Fibroblast of villous mesenchyme (primary cell): Measurements from ENCODE around the gene RFX4. TPM values are rescaled to one million over a fixed set of nuclear protein-coding genes. Genes with fewer than 3 reads are reported as not detected.

Experiments
- DNase-seq: peaks from one replicate; pipeline ENCODE4 v3.0.0-alpha.2; 2010; ENCODE audit warnings: low read depth
- H3K4me3 ChIP-seq: 2 replicates; pipeline ENCODE4 v1.5.1; 2011; ENCODE audit warnings: low read depth, mild to moderate bottlenecking, low read length
- total RNA-seq: library from RNA; depleted of rRNA; stranded (reverse); fragments of >200 nt; gene quantifications from 2 replicates; pipeline ENCODE4 v1.2.3, GENCODE V29; 2012
- TF ChIP-seq, protein P1 (sequence below): IDR thresholded peaks from 2 replicates; pipeline ENCODE4 v1.5.1; 2012; ENCODE audit warnings: low read depth, mild to moderate bottlenecking, low read length; ENCODE audit not compliant: insufficient read depth

The RFX4 gene
- total RNA-seq, 1 donor: not detected

DNA sequence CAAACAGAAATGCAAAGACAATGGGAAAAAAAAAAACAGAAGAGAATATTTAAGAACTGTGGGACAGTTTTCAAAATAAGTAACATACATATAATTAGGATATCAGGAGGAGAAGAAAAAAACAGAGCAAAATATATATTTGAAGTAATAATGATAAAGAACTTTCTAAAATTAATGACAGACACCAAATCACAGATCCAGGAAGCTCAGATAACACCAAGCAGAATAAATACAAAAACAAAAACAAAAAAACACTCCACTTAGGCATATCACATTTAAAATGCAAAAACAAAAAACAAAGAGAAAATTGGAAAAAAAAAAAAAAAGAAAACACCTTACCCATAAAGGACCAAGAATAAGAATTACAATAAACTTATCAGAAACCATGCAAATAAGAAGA lies 9.6 kb upstream of the RFX4 start:
- TF ChIP-seq, protein P1, sequence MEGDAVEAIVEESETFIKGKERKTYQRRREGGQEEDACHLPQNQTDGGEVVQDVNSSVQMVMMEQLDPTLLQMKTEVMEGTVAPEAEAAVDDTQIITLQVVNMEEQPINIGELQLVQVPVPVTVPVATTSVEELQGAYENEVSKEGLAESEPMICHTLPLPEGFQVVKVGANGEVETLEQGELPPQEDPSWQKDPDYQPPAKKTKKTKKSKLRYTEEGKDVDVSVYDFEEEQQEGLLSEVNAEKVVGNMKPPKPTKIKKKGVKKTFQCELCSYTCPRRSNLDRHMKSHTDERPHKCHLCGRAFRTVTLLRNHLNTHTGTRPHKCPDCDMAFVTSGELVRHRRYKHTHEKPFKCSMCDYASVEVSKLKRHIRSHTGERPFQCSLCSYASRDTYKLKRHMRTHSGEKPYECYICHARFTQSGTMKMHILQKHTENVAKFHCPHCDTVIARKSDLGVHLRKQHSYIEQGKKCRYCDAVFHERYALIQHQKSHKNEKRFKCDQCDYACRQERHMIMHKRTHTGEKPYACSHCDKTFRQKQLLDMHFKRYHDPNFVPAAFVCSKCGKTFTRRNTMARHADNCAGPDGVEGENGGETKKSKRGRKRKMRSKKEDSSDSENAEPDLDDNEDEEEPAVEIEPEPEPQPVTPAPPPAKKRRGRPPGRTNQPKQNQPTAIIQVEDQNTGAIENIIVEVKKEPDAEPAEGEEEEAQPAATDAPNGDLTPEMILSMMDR: no peak
- H3K4me3 ChIP-seq: no peak overlapping the region
- DNase-seq: no peak

DNA sequence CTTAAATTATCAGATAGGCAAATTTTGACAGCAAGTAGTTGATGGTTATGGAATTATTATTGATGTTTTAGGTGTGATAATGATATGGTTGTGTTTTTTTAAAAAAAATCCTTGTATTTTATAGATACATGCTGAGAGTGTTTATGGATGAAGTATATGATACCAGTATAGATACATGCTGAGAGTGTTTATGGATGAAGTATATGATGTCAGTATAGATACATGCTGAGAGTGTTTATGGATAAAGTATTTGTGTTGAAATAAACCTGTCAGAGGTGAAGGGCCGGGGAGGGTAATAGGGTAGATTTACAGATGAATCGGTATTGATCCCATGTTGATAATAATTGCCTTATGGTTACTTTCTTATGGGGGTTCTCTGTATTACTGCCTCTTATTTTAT lies 6.0 kb upstream of the RFX4 start:
- no peak overlapping the region for H3K4me3 ChIP-seq
- DNase-seq: no peak
- TF ChIP-seq, protein P1: no peak

DNA sequence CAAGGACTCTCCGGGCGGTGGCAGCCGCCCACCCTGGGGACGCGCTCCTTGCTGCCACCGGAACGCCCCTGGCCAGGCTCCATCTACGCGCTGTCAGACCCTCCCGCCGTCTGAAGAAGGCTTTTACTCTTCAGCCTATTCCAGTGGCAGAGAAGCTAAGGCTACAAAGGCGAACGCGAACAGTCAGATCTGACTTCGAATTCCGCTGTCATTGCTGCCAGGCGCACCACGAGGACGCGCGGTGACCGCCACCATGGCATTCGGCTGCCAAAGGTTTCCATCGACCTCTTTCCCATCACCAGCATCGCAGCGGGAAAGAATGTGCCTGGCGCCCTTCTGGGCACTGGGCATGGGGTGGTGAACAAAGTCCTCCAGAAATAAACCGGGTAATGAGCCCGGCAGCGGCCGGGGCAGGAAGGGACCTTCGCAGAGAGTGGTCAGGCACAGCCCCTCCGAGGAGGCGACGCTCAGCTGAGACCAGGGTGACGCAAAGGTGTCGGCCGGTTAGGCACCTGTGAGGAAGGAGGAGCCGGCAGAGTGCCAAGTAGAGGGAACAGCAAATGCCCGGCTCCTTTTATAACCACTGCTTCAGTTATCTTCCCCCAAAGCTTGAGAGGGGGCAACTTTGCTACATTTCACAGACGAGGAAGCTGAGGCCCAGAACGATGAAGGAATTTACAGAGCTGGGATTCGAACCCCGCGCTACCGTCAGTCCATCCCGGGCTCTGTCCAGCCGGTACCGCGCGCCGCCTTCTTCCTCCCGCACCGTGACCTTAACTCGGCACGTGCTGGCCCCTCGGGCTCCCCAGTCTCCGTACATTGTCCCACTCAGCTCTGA lies 1.9 kb upstream of the RFX4 start:
- DNase-seq: no peak
- no peak overlapping the region for H3K4me3 ChIP-seq
- TF ChIP-seq, protein P1: no peak

DNA sequence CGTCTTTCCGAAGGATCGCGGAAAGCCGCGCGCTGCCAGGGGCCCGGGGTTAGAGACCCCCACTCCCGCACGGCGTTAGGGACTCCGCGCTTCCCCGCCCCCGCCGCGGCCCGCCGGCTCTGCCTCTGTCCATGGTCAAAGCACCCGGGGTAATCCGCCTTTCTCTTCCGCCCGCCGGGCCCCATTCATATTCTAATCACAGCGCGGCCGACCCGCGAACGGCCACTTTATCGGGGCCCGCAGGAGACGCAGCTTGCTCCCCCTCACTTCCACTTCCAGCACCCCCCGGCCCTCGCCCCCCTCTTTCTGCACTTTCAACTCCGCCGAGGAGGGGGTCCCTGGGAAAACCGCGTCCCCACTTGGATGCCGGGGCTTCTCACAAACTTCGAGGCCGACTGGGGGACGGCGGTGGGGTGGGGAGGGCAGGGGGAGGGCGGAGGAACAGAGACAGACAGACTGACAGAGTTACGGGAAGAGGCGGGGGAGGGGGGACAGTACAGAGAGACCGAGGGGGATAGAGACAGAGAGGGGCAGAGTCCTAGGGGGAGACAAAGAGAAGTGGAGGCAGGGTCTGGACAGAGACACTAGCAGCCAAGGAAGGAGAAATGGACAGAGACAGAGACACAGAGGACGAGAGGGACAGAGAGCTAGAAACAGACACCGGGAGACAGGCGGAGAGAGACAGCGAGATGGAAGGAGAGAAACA lies 1.1 kb upstream of the RFX4 start:
- TF ChIP-seq, protein P1: no peak
- H3K4me3 ChIP-seq: no peak overlapping the region
- DNase-seq: peak; percentile 6

DNA sequence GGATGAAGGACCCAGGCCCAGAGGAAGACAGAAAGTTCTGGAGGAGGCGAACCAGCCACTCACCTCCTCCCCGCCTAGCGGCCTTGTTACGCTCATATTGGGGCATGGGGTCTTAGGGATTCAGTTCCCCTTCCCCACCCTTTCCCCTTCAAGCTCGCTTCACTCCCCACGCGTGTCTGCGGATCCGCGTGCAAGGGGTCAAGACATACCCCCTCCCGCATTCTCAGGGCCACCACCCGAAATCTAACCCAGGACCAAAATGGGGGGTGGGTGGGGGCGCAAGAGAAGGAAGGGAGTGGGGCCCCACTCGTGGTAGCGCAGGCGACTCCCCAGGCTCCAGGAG lies 584 bp upstream of the RFX4 start:
- DNase-seq: no peak
- TF ChIP-seq, protein P1: no peak
- H3K4me3 ChIP-seq: no peak overlapping the region

DNA sequence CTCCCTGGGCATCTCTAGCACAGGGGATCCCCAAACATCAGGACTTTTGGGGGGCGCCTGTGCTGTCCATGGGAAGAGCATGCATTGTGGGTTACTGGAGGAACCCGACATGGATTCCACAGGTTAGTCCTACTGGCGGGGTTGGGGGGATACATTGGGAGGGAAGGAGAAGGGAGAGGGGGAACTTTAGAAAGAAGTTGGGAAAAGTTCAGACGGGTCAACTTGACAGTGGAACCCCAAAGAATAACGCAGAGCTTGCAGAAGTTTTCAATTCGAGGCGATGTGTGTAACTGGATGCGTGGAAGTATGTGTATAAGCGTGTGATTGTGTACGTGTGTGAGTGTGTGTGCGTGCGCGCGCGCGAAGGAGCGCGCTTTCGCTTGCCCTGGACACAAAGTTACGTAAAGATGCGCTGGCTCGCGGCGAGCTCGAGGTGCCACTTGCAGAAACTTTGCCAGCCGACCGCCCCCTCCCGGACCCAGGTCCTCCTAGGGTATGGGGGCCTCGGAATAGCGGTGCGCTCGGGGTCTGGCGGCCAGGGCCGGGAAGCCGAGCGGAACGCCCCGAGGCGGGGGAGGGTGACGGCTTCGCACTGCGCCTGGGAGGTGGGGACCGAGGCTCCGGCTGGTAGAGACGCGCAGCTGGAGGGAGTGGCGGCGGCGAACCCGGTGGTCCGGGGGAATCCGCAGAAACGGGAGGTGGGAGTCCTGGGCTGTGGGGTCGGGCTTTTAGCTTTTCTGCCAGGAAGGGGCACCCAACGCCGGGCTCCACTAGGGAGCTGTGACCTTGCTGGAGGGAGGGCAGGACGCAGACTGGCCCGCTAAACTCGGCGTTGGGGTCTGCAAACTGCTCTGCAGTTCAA lies 669 bp downstream of the RFX4 start:
- TF ChIP-seq, protein P1: no peak
- H3K4me3 ChIP-seq: peak overlapping the region; percentile 35
- DNase-seq: peak; percentile 9
